Measurements from ENCODE around the gene OR2D2.
"Not testable (repeated sequence)": the region's sequence is repeated elsewhere in the genome, so short reads cannot be mapped to it uniquely, and the experiment has no call there.

The OR2D2 gene, protein sequence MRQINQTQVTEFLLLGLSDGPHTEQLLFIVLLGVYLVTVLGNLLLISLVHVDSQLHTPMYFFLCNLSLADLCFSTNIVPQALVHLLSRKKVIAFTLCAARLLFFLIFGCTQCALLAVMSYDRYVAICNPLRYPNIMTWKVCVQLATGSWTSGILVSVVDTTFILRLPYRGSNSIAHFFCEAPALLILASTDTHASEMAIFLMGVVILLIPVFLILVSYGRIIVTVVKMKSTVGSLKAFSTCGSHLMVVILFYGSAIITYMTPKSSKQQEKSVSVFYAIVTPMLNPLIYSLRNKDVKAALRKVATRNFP

GRCh38 chr11:6892400-6892799, at the start of gene OR2D2:
Gene OR2D2 (minus strand): TSS chr11:6892500. CDS start chr11:6892500, 0 bp downstream.
- no peak for DNase-seq

DNA sequence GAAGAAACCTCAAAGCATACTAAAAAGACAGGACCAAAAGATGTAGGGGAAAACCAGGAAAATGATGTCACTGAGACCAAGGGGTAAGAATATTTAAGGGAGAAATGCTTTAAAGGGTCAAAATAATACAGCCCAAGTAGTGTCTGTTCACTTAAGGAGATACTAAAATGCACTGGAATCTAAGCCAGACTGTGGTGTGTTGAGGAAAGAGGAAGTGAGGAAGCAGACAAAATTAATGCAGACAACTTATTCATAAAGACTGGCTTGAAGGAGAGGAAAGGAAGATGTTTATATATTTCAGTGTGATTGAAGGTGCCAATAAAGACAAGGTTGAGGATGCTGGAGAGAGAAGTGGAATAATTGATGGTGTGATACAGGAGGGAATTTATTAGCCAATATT, 49.7 kb upstream of the OR2D2 start:
- DNase-seq, result no peak

DNA sequence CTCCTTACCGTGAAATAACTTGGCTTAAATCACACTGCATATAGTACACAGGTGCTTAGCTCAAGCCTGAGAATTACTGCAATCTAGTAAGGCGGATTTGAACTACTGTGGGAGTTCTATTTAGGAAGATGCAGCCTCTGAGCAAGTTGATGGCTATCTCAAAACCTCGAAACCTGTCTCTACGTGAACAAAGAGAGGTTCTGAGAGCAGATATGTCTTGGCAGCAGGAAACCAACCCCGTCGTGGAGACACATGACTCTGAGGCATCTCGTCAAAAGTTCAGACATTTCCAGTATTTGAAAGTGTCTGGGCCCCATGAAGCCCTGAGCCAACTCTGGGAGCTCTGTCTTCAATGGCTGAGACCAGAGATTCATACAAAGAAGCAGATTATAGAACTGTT, 39.8 kb upstream of the OR2D2 start:
- DNase-seq, result no peak

DNA sequence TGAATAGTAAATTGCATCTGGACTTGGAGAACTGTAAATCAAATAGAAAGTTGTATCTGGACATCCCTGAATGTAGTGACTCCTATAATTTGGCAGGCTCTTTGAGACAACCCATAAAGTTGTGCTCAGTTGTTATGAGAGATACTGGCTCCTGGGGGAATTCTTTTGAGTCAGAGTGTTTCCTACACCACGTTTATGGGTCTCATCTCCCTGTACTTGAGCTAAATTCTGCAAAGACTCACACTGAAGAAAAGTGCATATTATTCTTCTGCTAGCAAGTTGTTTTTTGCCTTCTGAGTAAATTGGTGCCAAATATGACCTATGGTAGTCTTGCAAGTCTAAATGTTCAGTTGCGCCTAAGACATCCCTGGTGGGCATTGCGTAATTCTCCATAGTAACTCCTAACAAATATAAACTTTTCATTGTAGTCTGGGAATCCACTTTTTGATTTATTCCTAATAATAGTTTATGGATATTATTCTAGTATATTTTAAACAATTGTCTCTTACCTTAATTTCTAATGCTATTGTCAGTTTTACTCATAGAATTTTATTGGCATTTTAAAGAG, 38.9 kb upstream of the OR2D2 start:
- no peak for DNase-seq

DNA sequence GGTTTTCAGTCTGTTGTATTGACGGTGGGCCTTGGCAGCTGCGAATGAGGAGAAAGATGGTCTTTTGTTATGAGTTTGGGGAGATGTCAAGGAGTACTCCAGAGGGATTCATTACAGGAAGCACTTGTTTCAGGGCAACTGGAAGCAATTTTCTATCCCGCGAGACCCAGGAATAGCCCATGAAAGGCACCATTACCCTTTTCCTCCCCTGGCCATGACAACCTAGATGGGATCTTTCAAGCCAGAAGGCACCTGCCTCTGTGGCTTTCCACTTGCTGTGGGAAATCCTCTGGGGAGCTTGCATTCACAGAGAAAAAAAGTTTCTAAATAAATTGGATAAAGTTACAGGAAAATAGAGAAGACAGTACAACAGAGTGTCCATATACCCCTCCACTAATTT, 36.6 kb upstream of the OR2D2 start:
- no peak for DNase-seq

DNA sequence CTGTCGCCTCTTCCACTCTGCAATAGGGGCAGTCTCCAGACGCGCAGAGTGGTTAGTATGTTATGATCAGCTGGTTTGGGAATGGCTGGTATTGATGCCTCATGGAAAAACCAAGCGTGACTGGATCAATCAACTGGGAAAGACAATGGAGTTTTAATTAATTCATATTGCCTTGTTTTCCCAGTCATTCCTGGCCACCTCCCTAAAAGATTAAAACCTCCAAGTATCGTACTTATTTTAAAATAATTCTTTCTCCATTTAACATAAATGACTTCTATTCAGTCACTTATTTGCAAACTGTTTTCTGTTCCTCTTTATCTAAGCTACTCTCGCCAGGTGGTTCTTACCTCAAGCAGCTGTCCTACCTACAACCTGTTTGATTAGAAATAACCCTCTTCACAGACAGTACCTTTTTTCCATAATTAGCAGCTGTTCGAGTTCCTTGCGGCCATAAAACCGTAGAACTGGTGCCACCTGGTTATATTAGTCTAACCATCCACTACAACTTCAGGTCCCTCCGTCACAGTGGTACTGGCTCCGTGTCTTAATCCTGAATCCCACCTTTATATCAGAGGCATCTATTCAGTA, 34.8 kb upstream of the OR2D2 start:
- peak; percentile 52 for DNase-seq

GRCh38 chr11:6926208-6927029, 34.1 kb upstream of the OR2D2 start, which contains the start of gene ZNF215:
Gene ZNF215 (plus strand): TSS chr11:6926426. CDS start chr11:6932273, 5,847 bp downstream.
- DNase-seq, result peak; percentile 97

- peak; percentile 68 for DNase-seq
These were observed 33.4 kb upstream of the OR2D2 start for GRCh38 chr11:6925636-6926207.

GRCh38 chr11:6925007-6925577, 32.8 kb upstream of the OR2D2 start:
- DNase-seq, result no peak

- DNase-seq, result no peak
These were observed 28.4 kb upstream of the OR2D2 start, which contains the start of gene OR2D3 for GRCh38 chr11:6920702-6921101. Gene OR2D3 (plus strand): TSS chr11:6921002. CDS start chr11:6921002, 0 bp downstream.

DNA sequence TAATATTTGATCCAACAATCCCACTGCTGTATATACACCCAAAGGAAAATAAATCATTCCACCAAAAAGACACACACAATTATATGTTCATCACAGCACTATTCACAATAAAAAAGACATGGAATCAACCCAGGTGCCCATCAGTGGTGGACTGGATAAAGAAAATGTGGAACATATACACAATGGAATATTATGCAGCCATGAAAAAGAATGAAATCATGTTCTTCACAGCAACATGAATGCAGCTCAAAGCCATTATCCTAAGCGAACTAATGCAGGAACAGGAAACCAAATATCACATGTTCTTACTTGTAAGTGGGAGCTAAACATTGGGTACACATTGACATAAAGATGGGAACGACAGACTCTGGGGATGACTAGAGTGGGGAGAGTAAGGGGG, 27.4 kb upstream of the OR2D2 start:
- DNase-seq, result no peak

DNA sequence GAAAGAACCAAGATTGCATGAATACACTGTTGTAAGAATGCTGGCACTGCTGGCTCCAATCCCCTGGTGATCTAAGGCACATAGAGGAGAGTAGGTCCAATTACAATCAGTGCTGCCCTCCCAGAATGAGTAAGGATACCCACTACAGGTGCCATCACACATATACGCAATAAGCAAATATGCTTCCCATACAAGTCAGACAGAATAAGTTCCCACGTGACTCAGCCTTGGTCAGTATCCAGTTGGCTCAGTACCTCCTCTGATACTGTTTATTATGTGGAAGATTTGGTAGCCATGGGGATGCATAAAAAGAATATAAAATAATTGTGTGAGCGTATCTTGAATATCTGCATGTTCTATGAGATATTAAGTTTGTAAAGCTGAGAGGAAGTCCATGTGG, 19.6 kb upstream of the OR2D2 start:
- DNase-seq, result no peak

DNA sequence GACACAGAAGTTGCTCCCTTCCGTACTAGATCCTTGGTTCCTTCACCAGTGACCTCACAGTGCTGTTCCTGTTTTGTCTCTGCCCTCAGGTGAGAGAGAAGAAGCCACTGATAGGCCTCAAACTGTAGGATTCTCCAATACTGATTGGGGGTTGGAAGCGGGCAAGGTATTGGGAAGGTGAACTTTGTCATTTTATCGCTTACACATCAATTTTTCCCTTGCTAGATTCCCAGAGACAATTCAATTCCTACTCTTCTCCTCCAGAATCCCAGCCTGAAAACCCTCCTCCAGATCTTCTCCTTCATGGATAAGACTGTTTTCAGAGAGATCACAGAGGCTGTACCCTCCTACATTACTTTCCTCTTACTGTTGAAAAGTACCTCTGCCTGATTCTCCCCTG, 19.1 kb upstream of the OR2D2 start:
- no peak for DNase-seq

DNA sequence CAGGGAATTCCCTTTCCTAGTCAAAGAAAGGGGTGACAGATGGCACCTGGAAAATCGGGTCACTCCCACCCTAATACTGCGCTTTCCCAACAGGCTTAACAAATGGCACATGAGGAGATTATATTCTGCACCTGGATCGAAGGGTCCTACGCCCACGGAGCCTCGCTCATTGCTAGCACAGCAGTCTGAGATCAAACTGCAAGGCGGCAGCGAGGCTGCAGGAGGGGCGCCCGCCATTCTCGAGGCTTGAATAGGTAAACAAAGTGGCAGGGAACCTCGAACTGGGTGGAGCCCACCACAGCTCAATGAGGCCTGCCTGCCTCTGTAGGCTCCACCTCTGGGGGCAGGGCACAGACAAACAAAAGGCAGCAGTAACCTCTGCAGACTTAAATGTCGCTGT, 12.5 kb upstream of the OR2D2 start:
- DNase-seq, result not testable (repeated sequence)

GRCh38 chr11:6900327-6900999, 8.2 kb upstream of the OR2D2 start:
- peak; percentile 15 for DNase-seq

- DNase-seq, result no peak
These were observed 6.6 kb upstream of the OR2D2 start for GRCh38 chr11:6898911-6899310.

GRCh38 chr11:6895010-6895409, 2.7 kb upstream of the OR2D2 start:
- no peak for DNase-seq

- no peak for DNase-seq
These were observed 1.8 kb upstream of the OR2D2 start for GRCh38 chr11:6894097-6894496.

DNA sequence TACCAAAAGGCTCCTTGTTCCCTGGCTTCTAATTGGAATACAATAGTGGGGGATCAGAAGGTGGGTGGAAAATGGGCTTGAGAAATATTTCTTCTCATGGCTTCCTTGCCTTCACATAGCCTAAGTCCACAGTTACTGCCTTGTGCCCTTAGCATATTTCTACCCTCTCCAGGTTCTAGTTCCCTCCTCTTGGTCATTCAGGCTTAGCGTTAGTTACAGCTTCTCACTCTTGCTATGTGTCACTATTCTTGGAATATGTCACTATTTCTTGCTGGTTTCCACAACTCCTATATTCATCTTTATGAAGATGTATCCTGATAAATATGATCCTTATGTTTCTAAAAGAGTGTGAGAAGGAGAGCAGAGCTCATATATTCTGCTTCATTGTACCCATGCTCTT, 2.5 kb downstream of the OR2D2 start:
- peak; percentile 17 for DNase-seq

- no peak for DNase-seq
These were observed 3.5 kb downstream of the OR2D2 start for GRCh38 chr11:6888830-6889229.

- DNase-seq, result not testable (repeated sequence)
These were observed 4.6 kb downstream of the OR2D2 start for GRCh38 chr11:6887711-6888110.

GRCh38 chr11:6882751-6883150, 9.5 kb downstream of the OR2D2 start:
- DNase-seq, result no peak
